HCT116 (cell line): ENCODE data around the gene HGFAC. TPM values are rescaled to one million over a fixed set of nuclear protein-coding genes. Genes with fewer than 3 reads are reported as not detected.

Experiments used
- ATAC-seq: fragments of 200-7000 bp; cut with Tn5 transposase; 2 replicates; pipeline ENCODE4 v1.9.1; 2020; ENCODE audit warnings: mild to moderate bottlenecking, moderate library complexity
- BruUV-seq: library from RNA; stranded (reverse); fragments of 400-500 nt; replicated peaks from 2 replicates; lab custom pipeline; 2021; lab: Mats Ljungman, UMichigan
- CTCF ChIA-PET: fragments of 300-600 bp; sonication (Branson Sonifier 250); formaldehyde crosslinking; loops from one replicate; lab custom pipeline; 2021; ENCODE audit warnings: antibody characterized with exemption; lab: Charles Lee
- POLR2A ChIA-PET: fragments of 300-600, 350-600 bp; sonication (Branson Sonifier 250); formaldehyde crosslinking; loops from one replicate; lab custom pipeline; 2021; ENCODE audit warnings: antibody characterized with exemption; lab: Charles Lee
- RAD21 ChIA-PET, 2 experiments: fragments of 300-600 bp; sonication (Branson Sonifier 250); formaldehyde crosslinking; loops; one replicate each; lab custom pipeline; 2023; ENCODE audit warnings: low total read pairs in 2 of 2; ENCODE audit not compliant: uncharacterized antibody in 2 of 2, unreplicated experiment in 2 of 2, low non-redundant PET in 1 of 2; lab: Charles Lee
- DNase-seq: peaks from one replicate; pipeline ENCODE4 v3.0.0-alpha.2; 2010; ENCODE audit warnings: low read depth, low spot score
- H2AFZ ChIP-seq: fragments of 200-600 bp; shearing (Covaris generic), sonication (generic); 2 replicates; pipeline ENCODE4 v1.6.1; 2017; ENCODE audit warnings: low read depth, mixed run types, mixed read lengths, antibody characterized with exemption, low read length; ENCODE audit not compliant: poor library complexity, severe bottlenecking
- H3K27ac ChIP-seq: 2 replicates; pipeline ENCODE4 v1.5.1; 2012; ENCODE audit warnings: low read depth, low read length
- H3K27me3 ChIP-seq: fragments of 200-600 bp; sonication (generic); 2 replicates; pipeline ENCODE4 v1.6.1; 2016; ENCODE audit warnings: mixed run types, low read length, mixed read lengths; ENCODE audit not compliant: insufficient read depth
- H3K36me3 ChIP-seq, 2 experiments: fragments of 200-500 bp in 1 of 2; fragments of 200-600 bp in 1 of 2; sonication (Bioruptor generic) in 1 of 2; sonication (generic) in 1 of 2; 2 replicates each; pipeline versions ENCODE4 v1.5.1 to v1.6.1; 2014 to 2016; ENCODE audit warnings: low read length in 2 of 2, inconsistent platforms in 1 of 2, mixed read lengths in 1 of 2, mixed run types in 1 of 2; ENCODE audit not compliant: insufficient read depth in 2 of 2, control insufficient read depth in 1 of 2
- H3K4me1 ChIP-seq, 2 experiments: fragments of 200-600 bp in 1 of 2; sonication (generic) in 1 of 2; 2 replicates each; pipeline versions ENCODE4 v1.5.1 to v1.6.1; 2012 to 2017; ENCODE audit warnings: low read length in 2 of 2, inconsistent platforms in 1 of 2, mild to moderate bottlenecking in 1 of 2, mixed read lengths in 1 of 2, mixed run types in 1 of 2, moderate library complexity in 1 of 2; ENCODE audit not compliant: insufficient read depth in 2 of 2, control insufficient read depth in 1 of 2
- H3K4me2 ChIP-seq: fragments of 200-600 bp; sonication (generic); 2 replicates; pipeline ENCODE4 v1.6.1; 2017; ENCODE audit warnings: mixed run types, low read length, mixed read lengths
- H3K4me3 ChIP-seq, 2 experiments: fragments of 200-600 bp in 1 of 2; sonication (generic) in 1 of 2; replicated peaks in 1 of 2; 2 replicates each; pipeline ENCODE4 v1.5.1; 2011 to 2016; ENCODE audit warnings: low read length in 2 of 2, control low read depth in 1 of 2, low read depth in 1 of 2, mild to moderate bottlenecking in 1 of 2, mixed read lengths in 1 of 2, mixed run types in 1 of 2
- H3K79me2 ChIP-seq: fragments of 200-600 bp; sonication (generic); 2 replicates; pipeline ENCODE4 v1.6.1; 2017; ENCODE audit warnings: mild to moderate bottlenecking, mixed run types, low read length, moderate library complexity, mixed read lengths; ENCODE audit not compliant: insufficient read depth
- H3K9ac ChIP-seq: fragments of 200-600 bp; sonication (generic); 2 replicates; pipeline ENCODE4 v1.6.1; 2016; ENCODE audit warnings: low read length, mixed read lengths
- H3K9me2 ChIP-seq: fragments of 200-600 bp; sonication (generic), shearing (Covaris generic); 2 replicates; pipeline ENCODE4 v1.6.1; 2017; ENCODE audit warnings: mixed run types, mild to moderate bottlenecking, moderate library complexity; ENCODE audit not compliant: insufficient read depth
- H3K9me3 ChIP-seq, 2 experiments: fragments of 200-500 bp in 1 of 2; fragments of 200-600 bp in 1 of 2; sonication (Bioruptor generic) in 1 of 2; sonication (generic) in 1 of 2; 2 replicates each; pipeline ENCODE4 v1.6.1; 2014 to 2017; ENCODE audit warnings: low read length in 2 of 2, mixed read lengths in 2 of 2, inconsistent platforms in 1 of 2, low read depth in 1 of 2, mild to moderate bottlenecking in 1 of 2, mixed run types in 1 of 2, moderate library complexity in 1 of 2; ENCODE audit not compliant: control insufficient read depth in 1 of 2, insufficient read depth in 1 of 2
- H4K20me1 ChIP-seq: fragments of 200-600 bp; sonication (generic), shearing (Covaris generic); 2 replicates; pipeline ENCODE4 v1.6.1; 2017; ENCODE audit warnings: mixed run types, mild to moderate bottlenecking, moderate library complexity; ENCODE audit not compliant: insufficient read depth
- ATF3 ChIP-seq: IDR thresholded peaks from 2 replicates; pipeline ENCODE4 v1.6.1; 2012
- CBX3 ChIP-seq: IDR thresholded peaks from 2 replicates; pipeline ENCODE4 v1.6.1; 2012; ENCODE audit warnings: low read depth
- EGR1 ChIP-seq: IDR thresholded peaks from 2 replicates; pipeline ENCODE4 v1.6.1; 2012; ENCODE audit warnings: low read depth
- ELF1 ChIP-seq: IDR thresholded peaks from 2 replicates; pipeline ENCODE4 v1.6.1; 2012; ENCODE audit warnings: low read depth, borderline replicate concordance
- EZH2 ChIP-seq: fragments of 200-600 bp; sonication (generic); IDR thresholded peaks from 2 replicates; pipeline ENCODE4 v1.6.1; 2017; ENCODE audit warnings: antibody characterized with exemption, mixed run types
- FOSL1 ChIP-seq: IDR thresholded peaks from 2 replicates; pipeline ENCODE4 v1.6.1; 2012; ENCODE audit warnings: low read depth
- MAX ChIP-seq: IDR thresholded peaks from 2 replicates; pipeline ENCODE4 v1.6.1; 2012
- POLR2A ChIP-seq: IDR thresholded peaks from 2 replicates; pipeline ENCODE4 v1.7.0; 2011; ENCODE audit warnings: borderline replicate concordance; ENCODE audit not compliant: insufficient read depth, insufficient read length; ENCODE audit errors: extremely low read depth
- RAD21 ChIP-seq: IDR thresholded peaks from 2 replicates; pipeline ENCODE4 v1.6.1; 2012; ENCODE audit warnings: low read depth, mild to moderate bottlenecking
- REST ChIP-seq: IDR thresholded peaks from 2 replicates; pipeline ENCODE4 v1.6.1; 2012; ENCODE audit warnings: low read depth
- SIN3A ChIP-seq: IDR thresholded peaks from 2 replicates; pipeline ENCODE4 v1.6.1; 2012; ENCODE audit warnings: low read depth
- TCF7L2 ChIP-seq: IDR thresholded peaks from 2 replicates; pipeline ENCODE4 v1.7.0; 2011; ENCODE audit warnings: borderline replicate concordance, inconsistent platforms; ENCODE audit not compliant: insufficient read depth, insufficient read length; ENCODE audit errors: extremely low read depth
- ZFX ChIP-seq: fragments of 450-650 bp; IDR thresholded peaks from 2 replicates; pipeline ENCODE4 v1.6.1; 2017
- ZNF274 ChIP-seq: fragments of 200-500 bp; sonication (Bioruptor generic); IDR thresholded peaks from 2 replicates; pipeline ENCODE4 v1.6.1; 2014; ENCODE audit warnings: mild to moderate bottlenecking, low read depth, low read length, inconsistent platforms
- intact Hi-C: fragments of 100-400 bp; cut with micrococcal nuclease; formaldehyde crosslinking; loops from 2 replicates; pipeline ENCODE4 v1.10.0; 2022
- total RNA-seq: library from RNA; stranded (reverse); gene quantifications from one replicate; pipeline ENCODE4 v1.2.1, GENCODE V29; 2021; ENCODE audit not compliant: unreplicated experiment

The HGFAC gene
- total RNA-seq, 1 experiment from 2014 or later, result 1.1 TPM

GRCh38 chr4:3436798-3437581 is 4.8 kb upstream of the HGFAC start (continued):
- TF ChIP-seq REST (no peak), ZFX (0 out of 2 replicates have a peak, but pooled peaks have one; percentile 51), ATF3 (no peak)
- TF ChIP-seq, all 23 proteins: peak for 4

GRCh38 chr4:3437582-3437936 is 4.2 kb upstream of the HGFAC start:
- Histone ChIP-seq H4K20me1 (no peaks in the 10 kb centered on the region), H3K9me3 (no peaks in the 10 kb centered on the region), H3K9ac (peak overlapping the region; percentile 66), H3K27me3 (no peaks in the 10 kb centered on the region), H2AFZ (peak overlapping the region; percentile 16), H3K4me2 (peak overlapping the region; percentile 78), H3K4me3 (no peak overlapping the region), H3K9me2 (no peaks in the 10 kb centered on the region), H3K27ac (peak overlapping the region; percentile 100), H3K79me2 (no peaks in the 10 kb centered on the region), H3K36me3 (no peaks in the 10 kb centered on the region), H3K4me1 (peaks cover 25 to 42% of the 10 kb centered on the region in 2 experiments)
- DNase-seq, result no peak
- peak; percentile 5; the same call in 1 of the 2 replicates for ATAC-seq
- no TSS peak for BruUV-seq
- POLR2A ChIA-PET, result no interaction called here
- RAD21 ChIA-PET, result no interaction called here
- TF ChIP-seq POLR2A (no peak), SIN3A (no peak), CBX3 (no peak), TCF7L2 (no peak), EZH2 (no peak), MAX (no peak), FOSL1 (no peak), RAD21 (no peak), REST (no peak), EGR1 (no peak), ELF1 (no peak), ZNF274 (no peak)
- CTCF ChIA-PET, result no interaction called here
- intact Hi-C loops, result no loop called here
